GM19238 (cell line): ENCODE results near the gene SLC23A2.
"Not testable (repeated sequence)": the region's sequence is repeated elsewhere in the genome, so short reads cannot be mapped to it uniquely, and the experiment has no call there.

Experiments used
- DNase-seq: peaks from one replicate; pipeline ENCODE4 v3.0.0; 2011; ENCODE audit warnings: low spot score; ENCODE audit not compliant: insufficient read length

Gene SLC23A2

GRCh38 chr20:5008759-5009158 is 7.4 kb upstream of the SLC23A2 start:
- no peak for DNase-seq

DNA sequence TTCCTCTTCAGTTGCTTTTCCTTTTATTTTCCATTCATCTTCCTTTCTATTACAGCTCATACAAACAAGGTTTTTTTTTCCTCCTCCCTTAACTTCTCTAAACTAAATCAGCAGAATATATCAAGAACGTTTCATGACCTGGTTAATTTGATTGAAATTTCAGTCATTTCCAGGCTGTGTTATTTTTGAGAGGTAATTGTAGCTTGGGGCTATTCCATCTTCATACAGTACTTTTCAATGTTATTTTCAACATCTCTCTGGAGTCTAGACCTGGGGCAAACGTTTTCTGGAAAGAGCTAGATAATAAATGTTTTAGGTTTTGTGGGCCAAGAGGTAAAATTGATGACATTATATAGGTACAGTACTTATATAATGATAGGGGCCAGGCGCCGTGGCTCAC is 4.0 kb upstream of the SLC23A2 start:
- DNase-seq = no peak

DNA sequence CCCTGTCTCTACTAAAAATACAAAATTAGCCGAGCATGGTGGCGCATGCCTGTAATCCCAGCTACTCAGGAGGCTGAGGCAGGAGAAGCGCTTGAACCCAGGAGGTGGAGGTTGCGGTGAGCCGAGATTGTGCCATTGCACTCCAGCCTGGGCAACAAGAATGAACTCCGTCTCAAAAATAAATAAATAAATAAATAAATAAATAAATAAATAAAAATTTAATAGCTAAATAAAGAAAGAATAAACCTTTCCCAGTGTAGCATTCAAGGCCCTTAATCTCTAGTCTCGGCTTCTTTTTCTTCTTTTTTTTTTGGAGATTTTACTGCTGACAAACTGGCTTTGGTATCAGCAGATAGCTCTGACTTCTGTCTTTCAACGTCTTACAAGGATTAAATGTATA is 3.5 kb upstream of the SLC23A2 start:
- not testable (repeated sequence) for DNase-seq

DNA sequence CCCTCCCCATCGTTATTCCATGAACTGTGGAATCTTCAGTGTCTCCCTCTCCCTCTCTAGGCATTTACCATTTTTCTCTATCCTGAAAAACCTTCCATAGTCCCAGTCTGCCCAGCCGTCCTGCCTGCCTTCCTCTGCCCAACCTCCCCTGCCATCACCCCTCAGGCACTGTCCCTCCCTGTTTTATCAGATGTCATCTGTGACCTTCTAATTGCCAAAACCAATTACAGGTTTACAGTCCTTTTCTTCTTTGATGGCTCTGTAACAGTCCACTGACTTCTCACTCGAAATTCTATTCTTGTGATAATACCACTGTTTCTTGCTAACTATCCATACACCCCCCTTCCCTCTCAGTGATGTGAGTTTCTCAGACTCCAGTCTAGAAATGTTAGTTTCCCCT is 2.3 kb upstream of the SLC23A2 start:
- DNase-seq = no peak

GRCh38 chr20:5002077-5002413 is 735 bp upstream of the SLC23A2 start:
- DNase-seq = no peak

DNA sequence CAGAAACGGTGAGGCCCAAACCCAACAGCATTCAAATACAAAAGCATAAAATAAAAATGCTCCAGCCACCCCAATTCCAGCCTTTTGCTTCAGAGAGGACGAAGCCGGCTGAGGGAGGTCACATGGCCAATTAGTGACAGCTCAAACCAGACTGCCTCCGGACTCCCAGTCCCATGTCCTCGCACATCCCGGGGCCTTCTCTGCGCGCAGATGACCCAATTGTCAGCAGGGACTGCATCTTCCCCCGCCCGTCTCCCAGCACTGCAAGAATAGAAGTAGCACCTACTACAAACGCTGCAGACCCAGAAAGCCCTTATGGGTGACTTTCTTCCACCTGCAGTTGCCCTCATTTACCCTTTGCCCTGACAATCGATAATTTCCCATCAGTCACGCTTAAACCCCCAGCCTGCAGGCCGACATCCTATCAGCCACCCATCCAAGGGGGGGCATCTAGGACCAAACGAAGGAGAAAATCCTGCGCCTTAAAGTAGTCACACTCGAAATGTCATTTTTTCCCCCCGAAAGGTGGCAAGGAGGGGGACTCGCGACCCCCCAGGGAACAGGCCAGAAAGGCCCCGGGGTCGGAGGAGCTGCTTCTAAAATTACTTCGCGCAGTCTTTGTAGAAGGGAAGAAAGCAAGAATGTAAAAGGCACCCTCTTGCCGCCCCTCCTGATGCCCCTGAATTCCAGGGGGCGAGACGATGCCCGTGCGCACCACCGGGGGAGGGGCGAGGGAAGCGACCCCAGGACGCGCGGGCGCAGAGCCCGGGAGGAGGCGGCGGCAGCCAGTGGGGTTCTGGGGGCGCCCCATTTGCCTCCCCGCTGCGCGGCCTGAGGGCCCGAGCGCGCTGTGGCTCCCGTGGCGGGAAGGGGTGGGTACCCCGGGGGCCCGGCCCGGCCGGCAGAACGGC is 792 bp downstream of the SLC23A2 start:
- DNase-seq = peak; percentile 19

- no peak for DNase-seq
Observed at GRCh38 chr20:4999788-5000187, 1.5 kb downstream of the SLC23A2 start.

- DNase-seq = no peak
Observed at GRCh38 chr20:4998160-4998651, 3.1 kb downstream of the SLC23A2 start.

DNA sequence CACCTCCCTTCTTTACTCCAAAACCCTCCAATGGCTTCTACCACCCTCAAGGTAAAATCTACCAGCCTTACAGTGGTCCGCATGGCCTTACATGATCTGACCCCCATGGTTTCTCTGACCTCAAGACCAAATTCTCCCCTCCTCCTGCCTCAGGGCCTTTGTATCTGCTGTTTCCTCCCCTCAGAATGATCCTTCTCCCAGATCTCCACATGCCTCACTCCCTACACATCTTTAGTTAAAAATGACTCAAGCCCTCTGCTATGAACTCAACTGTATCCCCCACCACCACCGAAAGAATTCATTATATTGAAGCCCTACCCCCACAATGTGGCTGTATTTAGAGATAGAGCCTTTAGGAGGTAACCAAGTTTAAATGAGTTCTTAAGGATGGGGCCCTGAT is 4.1 kb downstream of the SLC23A2 start:
- no peak for DNase-seq

GRCh38 chr20:4989570-4989969 is 11.7 kb downstream of the SLC23A2 start:
- no peak for DNase-seq

- no peak for DNase-seq
Observed at GRCh38 chr20:4987130-4987529, 14.2 kb downstream of the SLC23A2 start.

- DNase-seq = no peak
Observed at GRCh38 chr20:4985658-4986057, 15.7 kb downstream of the SLC23A2 start.

GRCh38 chr20:4982281-4982680 is 19.0 kb downstream of the SLC23A2 start:
- no peak for DNase-seq

- DNase-seq = no peak
Observed at GRCh38 chr20:4979841-4980410, 21.4 kb downstream of the SLC23A2 start.

DNA sequence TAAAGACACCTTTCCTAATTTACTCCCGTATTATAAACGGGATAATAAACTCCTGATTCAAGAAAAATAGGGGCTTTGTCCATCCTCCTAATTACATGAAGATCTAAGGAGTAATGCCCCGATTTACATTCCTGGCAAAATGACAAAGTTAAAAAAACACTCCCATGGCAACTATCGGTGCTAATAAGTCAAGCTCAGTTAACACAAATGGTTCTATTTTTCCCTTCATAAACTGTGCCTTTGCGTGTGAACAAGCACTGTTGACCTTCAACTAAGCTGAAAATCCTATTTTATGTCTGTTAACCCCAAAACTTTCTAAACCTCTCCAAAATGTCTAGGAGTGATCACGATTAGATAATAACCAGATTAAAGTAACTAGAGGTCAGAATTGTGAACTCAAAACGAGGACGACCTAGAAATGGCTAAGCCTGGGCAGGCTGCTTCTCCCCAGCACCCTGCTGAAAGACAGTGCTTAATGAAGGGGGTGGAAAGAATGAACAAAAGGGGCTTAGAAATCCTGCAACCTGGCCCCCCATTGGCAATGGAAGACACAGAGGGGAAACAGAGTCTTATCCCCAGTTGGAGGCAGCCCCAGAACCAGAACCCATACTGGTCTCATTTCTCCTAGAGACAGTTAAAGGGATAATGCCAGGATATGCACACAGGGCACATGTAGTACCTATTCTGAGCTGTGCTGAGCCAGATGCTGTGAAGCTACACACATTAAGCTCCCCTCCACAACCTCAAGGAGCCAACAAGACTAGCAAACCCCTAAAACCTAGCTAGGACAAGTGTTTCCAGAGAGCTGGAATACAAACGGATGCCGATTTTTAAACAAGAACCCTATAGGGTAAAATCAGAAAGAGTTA is 23.0 kb downstream of the SLC23A2 start:
- no peak for DNase-seq

DNA sequence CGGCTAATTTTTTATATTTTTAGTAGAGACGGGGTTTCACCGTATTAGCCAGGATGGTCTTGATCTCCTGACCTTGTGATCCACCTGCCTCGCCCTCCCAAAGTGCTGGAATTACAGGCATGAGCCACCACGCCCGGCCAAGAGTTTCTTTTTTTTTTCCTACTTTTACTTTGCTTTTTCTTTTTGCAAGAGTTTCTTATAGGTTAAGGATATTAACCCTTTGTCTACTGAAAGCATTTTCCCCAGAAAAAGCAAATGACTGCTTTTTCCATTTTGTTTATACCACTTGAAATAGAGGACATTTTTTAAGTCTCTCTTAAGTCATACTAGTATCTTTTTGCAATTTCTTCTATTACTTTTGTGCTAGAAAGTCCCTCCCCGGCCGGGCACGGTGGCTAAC is 25.3 kb downstream of the SLC23A2 start:
- not testable (repeated sequence) for DNase-seq

DNA sequence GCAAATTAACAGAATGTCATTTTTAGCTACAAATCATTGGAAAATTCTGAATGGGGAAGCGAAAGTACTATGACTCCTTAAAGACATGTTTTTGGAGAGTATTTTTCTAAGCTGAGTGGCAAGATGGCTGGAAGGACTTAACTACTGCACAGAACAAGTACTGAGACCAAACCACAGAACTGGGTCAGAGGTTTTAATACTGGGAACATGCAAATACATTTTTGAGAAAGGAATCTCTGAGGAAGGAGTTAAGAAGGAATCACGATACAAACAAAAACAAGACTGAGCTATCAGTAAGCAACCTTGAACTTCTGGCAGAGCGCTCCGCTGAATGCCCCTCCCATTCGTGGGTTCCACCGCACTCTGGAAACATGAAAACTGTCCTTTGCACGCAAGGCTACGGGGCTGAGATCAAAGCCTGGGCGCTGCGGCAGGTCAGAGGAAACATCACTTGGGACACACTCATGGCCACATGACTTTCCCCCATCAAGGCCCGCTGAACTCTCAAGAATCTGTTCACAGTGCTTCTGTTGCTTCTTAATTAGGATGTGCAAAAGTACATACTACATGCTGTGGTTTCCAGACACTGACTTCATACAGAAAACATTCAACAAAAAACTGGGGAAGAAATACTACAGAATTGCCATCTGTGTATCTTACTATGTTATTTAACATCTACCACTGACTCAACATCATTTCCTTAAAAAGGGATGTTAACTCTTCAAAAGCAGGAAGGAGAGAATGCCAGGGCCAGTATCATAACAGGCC is 27.8 kb downstream of the SLC23A2 start:
- DNase-seq = peak; percentile 35

- DNase-seq = no peak
Observed at GRCh38 chr20:4972506-4973251, 28.6 kb downstream of the SLC23A2 start.

- no peak for DNase-seq
Observed at GRCh38 chr20:4971064-4971463, 30.2 kb downstream of the SLC23A2 start.

DNA sequence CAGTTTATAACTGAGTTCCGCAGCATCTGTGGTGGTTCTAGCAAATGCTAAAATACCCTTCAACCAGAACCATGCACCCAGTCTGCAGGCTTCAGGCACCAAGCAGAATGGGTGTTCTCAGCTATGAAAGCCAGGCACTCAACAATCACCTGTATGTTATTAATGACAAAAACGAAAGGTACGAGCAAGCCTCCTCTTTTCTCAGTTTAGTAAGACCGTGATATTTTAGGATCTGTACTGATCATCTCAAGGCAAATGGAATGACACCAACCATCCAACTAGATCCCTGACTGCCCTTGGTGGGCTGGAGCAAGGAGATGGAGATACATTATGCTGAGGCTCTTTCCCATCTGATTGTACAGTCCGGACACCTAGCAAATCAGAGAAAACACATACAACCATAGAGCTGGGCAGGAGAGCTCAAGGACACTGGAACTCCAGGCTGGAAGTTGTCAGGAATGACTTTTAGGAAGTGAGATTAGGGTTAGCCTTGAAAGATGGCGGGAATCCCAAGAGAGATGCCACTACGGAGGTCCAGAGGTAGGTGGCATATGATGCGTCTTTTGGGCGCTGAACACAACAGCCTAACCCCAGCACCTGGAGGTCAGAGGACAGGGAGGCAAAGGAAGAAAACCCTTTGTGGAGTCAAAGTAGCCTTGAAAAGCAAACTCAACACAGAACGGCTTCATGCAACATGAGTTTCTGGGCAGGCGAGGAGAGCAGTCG is 33.4 kb downstream of the SLC23A2 start:
- DNase-seq = no peak
